ENCODE results near the gene VPS52. TPM values are rescaled to one million over a fixed set of nuclear protein-coding genes. Genes with fewer than 3 reads are reported as not detected.
A peak's percentile ranks its signal among the peaks of the same experiment; 100 is the strongest.

VPS52 gene
- total RNA-seq, 1 donor from 2014 or later = 41.8 TPM

DNA sequence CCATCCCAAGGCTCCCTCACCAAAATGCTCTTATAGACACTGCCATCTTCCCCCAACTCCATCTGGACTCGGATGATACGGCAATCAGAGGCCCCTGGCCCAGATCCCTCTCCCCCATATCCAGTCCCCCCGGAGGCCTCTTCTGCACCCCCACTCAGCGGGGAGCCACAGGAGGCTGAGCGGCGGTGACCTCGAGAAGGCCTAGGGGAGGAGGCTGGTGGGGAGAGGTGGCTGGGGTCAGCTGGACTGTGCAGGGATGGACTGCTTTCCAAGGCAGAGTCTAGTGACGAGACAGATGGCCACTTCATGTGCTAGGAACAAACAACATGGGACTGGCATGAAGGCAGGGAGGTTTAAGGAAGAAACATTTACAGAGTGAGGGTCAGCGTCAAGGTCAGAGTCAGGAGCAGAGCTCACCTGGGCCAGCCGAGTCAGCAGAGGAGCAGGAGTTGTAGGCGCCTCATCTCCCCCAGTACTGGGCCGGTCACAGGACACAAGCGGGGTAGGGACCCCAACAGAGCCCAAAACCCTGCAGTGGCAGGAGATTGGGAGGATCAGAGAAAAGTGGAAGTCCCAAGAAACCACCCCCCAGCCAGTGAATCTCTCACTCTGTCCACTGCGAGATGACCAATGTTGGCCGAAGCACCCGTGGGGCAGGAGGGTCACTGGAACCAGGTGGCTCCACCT, 21.5 kb upstream of the VPS52 start:
- H3K36me3 Mint-ChIP-seq (ENCODE audit: low read depth, unreplicated experiment) = peaks cover 22% of the 10 kb centered on the region
- peaks cover 43% of the 10 kb centered on the region for H3K4me1 Mint-ChIP-seq (ENCODE audit: unreplicated experiment)
- DNase-seq (ENCODE audit: low spot score) = no peak
- peaks cover 28% of the 10 kb centered on the region for H3K27me3 Mint-ChIP-seq (ENCODE audit: unreplicated experiment)
- H3K27ac Mint-ChIP-seq (ENCODE audit: unreplicated experiment) = peak overlapping the region; percentile 68
- TF ChIP-seq, protein P1, sequence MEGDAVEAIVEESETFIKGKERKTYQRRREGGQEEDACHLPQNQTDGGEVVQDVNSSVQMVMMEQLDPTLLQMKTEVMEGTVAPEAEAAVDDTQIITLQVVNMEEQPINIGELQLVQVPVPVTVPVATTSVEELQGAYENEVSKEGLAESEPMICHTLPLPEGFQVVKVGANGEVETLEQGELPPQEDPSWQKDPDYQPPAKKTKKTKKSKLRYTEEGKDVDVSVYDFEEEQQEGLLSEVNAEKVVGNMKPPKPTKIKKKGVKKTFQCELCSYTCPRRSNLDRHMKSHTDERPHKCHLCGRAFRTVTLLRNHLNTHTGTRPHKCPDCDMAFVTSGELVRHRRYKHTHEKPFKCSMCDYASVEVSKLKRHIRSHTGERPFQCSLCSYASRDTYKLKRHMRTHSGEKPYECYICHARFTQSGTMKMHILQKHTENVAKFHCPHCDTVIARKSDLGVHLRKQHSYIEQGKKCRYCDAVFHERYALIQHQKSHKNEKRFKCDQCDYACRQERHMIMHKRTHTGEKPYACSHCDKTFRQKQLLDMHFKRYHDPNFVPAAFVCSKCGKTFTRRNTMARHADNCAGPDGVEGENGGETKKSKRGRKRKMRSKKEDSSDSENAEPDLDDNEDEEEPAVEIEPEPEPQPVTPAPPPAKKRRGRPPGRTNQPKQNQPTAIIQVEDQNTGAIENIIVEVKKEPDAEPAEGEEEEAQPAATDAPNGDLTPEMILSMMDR (IDR thresholded peaks at IDR 0.05; ENCODE audit: unreplicated experiment) = no peak
- H3K4me3 Mint-ChIP-seq (ENCODE audit: unreplicated experiment) = peak overlapping the region; percentile 74
- no peaks in the 10 kb centered on the region for H3K9me3 Mint-ChIP-seq (ENCODE audit: unreplicated experiment)

DNA sequence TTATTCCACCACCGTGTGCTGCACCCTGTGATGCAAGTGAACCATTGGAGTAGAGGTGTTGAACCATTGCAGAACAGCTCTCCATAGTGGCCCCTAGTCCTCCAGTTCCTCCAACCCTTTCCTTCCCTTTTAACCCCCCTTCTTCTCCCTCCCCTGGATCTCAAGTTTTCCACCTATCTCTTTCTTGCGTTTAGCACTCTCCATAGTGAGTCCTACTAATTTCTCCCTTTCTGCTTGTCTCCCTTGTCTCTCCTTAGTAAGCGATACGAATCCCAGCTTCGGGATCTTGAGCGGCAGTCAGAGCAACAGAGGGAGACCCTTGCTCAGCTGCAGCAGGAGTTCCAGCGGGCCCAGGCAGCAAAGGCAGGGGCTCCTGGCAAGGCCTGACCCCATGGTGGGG, 18.8 kb upstream of the VPS52 start:
- Mint-ChIP-seq H3K27ac (ENCODE audit: unreplicated experiment) (peak overlapping the region; percentile 81), H3K9me3 (ENCODE audit: unreplicated experiment) (no peaks in the 10 kb centered on the region), H3K4me1 (ENCODE audit: unreplicated experiment) (peaks cover 44% of the 10 kb centered on the region), H3K4me3 (ENCODE audit: unreplicated experiment) (peak overlapping the region; percentile 95), H3K36me3 (ENCODE audit: low read depth, unreplicated experiment) (peaks cover 33% of the 10 kb centered on the region), H3K27me3 (ENCODE audit: unreplicated experiment) (peaks cover 10% of the 10 kb centered on the region)
- DNase-seq (ENCODE audit: low spot score) = no peak
- TF ChIP-seq, protein P1 (IDR thresholded peaks at IDR 0.05; ENCODE audit: unreplicated experiment) = no peak

DNA sequence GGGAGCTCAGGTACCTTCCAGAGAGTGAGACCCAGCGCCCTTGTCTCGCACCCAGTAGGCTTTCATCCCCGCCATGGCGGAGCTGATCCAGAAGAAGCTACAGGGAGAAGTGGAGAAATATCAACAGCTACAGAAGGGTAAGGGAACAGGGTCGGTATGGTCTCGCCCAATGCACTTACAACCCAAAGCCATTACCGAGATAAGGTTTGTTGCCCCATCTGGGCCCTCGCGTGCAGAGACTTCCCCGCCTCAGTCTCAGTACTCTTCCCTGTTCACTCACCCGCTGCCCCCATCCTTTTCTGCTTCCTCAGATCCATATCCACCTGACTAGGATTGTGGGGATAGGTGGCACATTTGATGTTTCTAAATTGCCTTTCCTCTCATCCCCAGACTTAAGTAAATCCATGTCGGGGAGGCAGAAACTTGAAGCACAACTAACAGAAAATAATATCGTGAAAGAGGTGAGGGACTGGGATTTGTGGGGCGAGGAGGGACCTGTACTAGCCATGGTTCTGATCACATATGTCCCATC, 18.2 kb upstream of the VPS52 start:
- peaks cover 32% of the 10 kb centered on the region for H3K36me3 Mint-ChIP-seq (ENCODE audit: low read depth, unreplicated experiment)
- peaks cover 10% of the 10 kb centered on the region for H3K27me3 Mint-ChIP-seq (ENCODE audit: unreplicated experiment)
- TF ChIP-seq, protein P1 (IDR thresholded peaks at IDR 0.05; ENCODE audit: unreplicated experiment) = no peak
- DNase-seq (ENCODE audit: low spot score) = no peak
- peaks cover 44% of the 10 kb centered on the region for H3K4me1 Mint-ChIP-seq (ENCODE audit: unreplicated experiment)
- peak overlapping the region; percentile 81 for H3K27ac Mint-ChIP-seq (ENCODE audit: unreplicated experiment)
- H3K4me3 Mint-ChIP-seq (ENCODE audit: unreplicated experiment) = peak overlapping the region; percentile 95
- H3K9me3 Mint-ChIP-seq (ENCODE audit: unreplicated experiment) = no peaks in the 10 kb centered on the region

DNA sequence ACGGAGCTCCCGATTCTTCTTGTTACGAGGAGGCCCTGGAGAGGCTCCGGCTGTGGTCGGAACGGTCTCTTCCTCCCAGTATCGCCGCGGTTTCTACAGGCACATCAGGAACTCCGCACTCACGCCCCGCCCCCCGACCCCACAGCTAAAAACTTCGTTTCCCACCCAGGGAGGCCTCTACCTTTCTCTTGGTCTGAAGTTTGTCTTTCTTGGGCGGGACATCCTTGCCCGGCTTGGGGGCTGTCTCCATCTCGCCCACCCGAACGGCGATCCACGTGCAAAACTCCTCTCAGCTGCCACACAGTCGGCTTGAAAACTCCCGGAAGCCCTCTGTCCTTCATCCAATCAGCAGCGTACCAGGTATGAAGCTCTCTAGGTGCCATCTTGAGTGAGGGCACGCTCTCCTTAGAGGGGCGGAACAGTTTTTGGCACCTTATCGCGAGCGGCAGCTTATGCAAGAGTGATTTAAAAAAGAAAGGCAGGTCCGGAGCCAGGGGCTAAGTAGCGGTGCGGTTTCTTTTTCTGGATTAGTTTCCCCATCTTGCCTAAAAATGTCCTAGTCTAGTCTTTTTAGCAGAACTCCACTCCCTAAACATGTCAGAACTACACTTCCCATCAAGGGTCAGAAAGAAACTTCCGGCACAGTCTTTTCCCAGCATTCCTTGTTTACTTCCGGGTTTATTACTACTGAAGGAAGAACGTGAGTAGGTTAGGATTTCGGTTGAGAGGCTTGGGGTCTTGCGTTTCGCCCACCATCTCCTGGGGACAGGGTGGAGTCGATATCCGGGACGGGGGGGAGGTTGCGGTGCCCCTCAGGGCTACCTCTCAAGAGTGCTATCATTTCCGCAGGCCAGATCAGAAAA, 17.5 kb upstream of the VPS52 start, which contains the start of the genes PFDN6 and WDR46:
TSS of gene PFDN6 (plus strand) at position 681 of the 863 bp plus-strand sequence. CDS start 256 bp downstream, outside the sequence.
TSS of gene WDR46 (minus strand) at position 319 of the 863 bp plus-strand sequence. CDS start at position 250, 69 bp downstream.
- Mint-ChIP-seq H3K27me3 (ENCODE audit: unreplicated experiment) (peaks cover 9% of the 10 kb centered on the region), H3K4me3 (ENCODE audit: unreplicated experiment) (peak within 1 kb of the TSS; percentile 95), H3K9me3 (ENCODE audit: unreplicated experiment) (no peaks in the 10 kb centered on the region), H3K4me1 (ENCODE audit: unreplicated experiment) (peaks cover 41% of the 10 kb centered on the region), H3K36me3 (ENCODE audit: low read depth, unreplicated experiment) (peaks cover 33% of the 10 kb centered on the region), H3K27ac (ENCODE audit: unreplicated experiment) (peak within 1 kb of the TSS; percentile 81)
- TF ChIP-seq, protein P1 (IDR thresholded peaks at IDR 0.05; ENCODE audit: unreplicated experiment) = no peak
- peak; percentile 63 for DNase-seq (ENCODE audit: low spot score)

Measured in endothelial cell (in vitro differentiated cells).